NT2/D1 (cell line): ENCODE results near the gene FES.

ENCODE experiments used
- SUZ12 ChIP-seq: IDR thresholded peaks from 2 replicates; pipeline ENCODE4 v1.6.1; 2011; ENCODE audit not compliant: insufficient read length, insufficient read depth; ENCODE audit errors: extremely low read depth
- YY1 ChIP-seq: IDR thresholded peaks from 2 replicates; pipeline ENCODE4 v1.6.1; 2011; ENCODE audit not compliant: insufficient read length, insufficient read depth

GRCh38 chr15:90910441-90911301, 26.4 kb downstream of the FES start:
- TF ChIP-seq SUZ12 = no peak
- no peak for TF ChIP-seq YY1
